ENCODE data around the gene RTN4IP1. TPM values are rescaled to one million over a fixed set of nuclear protein-coding genes. Genes with fewer than 3 reads are reported as not detected.

Gene RTN4IP1
- total RNA-seq, 1 experiment from 2014 or later: 12.5 TPM

DNA sequence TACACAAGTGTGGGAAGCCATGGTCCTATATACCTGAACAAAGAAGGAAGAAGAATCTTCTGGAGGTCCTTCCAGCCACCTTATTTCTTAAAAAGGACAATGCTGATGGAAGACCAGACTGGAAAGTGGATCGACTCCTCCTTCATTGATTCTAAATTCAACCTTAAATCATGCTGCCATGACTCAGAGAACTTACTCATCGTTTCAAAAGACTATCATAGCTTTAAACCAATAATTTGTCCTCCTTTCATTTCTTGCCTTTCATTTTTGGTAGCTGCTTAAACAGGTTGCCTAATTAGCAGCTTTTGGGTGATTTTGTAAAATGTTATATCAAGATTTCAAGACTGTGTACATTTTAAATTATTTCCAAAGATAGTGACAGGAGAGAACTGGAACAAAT is 60.8 kb downstream of the RTN4IP1 start:
- Mint-ChIP-seq H3K36me3 (ENCODE audit: insufficient read depth in 1 of 3, low read depth in 3 of 3) (peaks cover 0 to 12% (median 11%) of the 10 kb centered on the region in 3 experiments; a peak in 5 of 7 replicates), H3K27ac (no peak overlapping the region; a peak in 1 of 7 replicates), H3K4me1 (peaks cover 12 to 14% of the 10 kb centered on the region in 2 experiments), H3K4me3 (no peak overlapping the region), H3K27me3 (ENCODE audit: low read depth) (no peaks in the 10 kb centered on the region), H3K9me3 (no peaks in the 10 kb centered on the region; a peak in 1 of 5 replicates)
- TF ChIP-seq, protein P1, sequence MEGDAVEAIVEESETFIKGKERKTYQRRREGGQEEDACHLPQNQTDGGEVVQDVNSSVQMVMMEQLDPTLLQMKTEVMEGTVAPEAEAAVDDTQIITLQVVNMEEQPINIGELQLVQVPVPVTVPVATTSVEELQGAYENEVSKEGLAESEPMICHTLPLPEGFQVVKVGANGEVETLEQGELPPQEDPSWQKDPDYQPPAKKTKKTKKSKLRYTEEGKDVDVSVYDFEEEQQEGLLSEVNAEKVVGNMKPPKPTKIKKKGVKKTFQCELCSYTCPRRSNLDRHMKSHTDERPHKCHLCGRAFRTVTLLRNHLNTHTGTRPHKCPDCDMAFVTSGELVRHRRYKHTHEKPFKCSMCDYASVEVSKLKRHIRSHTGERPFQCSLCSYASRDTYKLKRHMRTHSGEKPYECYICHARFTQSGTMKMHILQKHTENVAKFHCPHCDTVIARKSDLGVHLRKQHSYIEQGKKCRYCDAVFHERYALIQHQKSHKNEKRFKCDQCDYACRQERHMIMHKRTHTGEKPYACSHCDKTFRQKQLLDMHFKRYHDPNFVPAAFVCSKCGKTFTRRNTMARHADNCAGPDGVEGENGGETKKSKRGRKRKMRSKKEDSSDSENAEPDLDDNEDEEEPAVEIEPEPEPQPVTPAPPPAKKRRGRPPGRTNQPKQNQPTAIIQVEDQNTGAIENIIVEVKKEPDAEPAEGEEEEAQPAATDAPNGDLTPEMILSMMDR (conservative IDR thresholded peaks at IDR 0.05): no peak
- no peak for DNase-seq
- Histone ChIP-seq H3K9ac (ENCODE audit: extremely low read depth, insufficient read length, low read length) (no peak overlapping the region), H3K18ac (ENCODE audit: insufficient read length, low read depth, low read length) (no peak overlapping the region), H3K9me3 (ENCODE audit: control insufficient read depth, low read depth, low read length) (no peaks in the 10 kb centered on the region), H2AK5ac (ENCODE audit: insufficient read length, low read length) (no peak overlapping the region), H3K4ac (ENCODE audit: low read depth, low read length) (no peak overlapping the region), H3K27me3 (ENCODE audit: insufficient read depth, low read length) (no peaks in the 10 kb centered on the region), H4K20me1 (ENCODE audit: control insufficient read depth, insufficient read depth, insufficient read length) (no peaks in the 10 kb centered on the region), H3K14ac (ENCODE audit: insufficient read depth, low read length) (no peak overlapping the region), H2BK12ac (ENCODE audit: insufficient read length, low read depth, low read length) (no peak overlapping the region), H3K4me1 (ENCODE audit: insufficient read depth, low read length) (peaks cover 3% of the 10 kb centered on the region; the same call in 1 of the 2 replicates), H4K91ac (ENCODE audit: insufficient read length, low read depth, low read length) (no peak overlapping the region), H3K23me2 (ENCODE audit: insufficient read length, low read depth, low read length, poor library complexity, severe bottlenecking) (no peaks in the 10 kb centered on the region), H2AFZ (ENCODE audit: low read length) (no peak overlapping the region), H3K56ac (ENCODE audit: insufficient read length, low read depth, low read length) (no peak overlapping the region), H3K23ac (ENCODE audit: insufficient read length, low read depth, low read length) (no peak overlapping the region), H3K4me2 (ENCODE audit: insufficient read depth, insufficient read length, low read length) (no peak overlapping the region), H4K8ac (replicated peaks; ENCODE audit: insufficient read length, low read depth, low read length) (no peak overlapping the region), H2BK120ac (ENCODE audit: low read depth, low read length, poor library complexity, severe bottlenecking) (no peak overlapping the region), H3K79me2 (ENCODE audit: insufficient read depth, low read length) (no peaks in the 10 kb centered on the region), H3T11ph (ENCODE audit: low read length) (no peak overlapping the region), H3K79me1 (ENCODE audit: insufficient read depth, low read depth, low read length, poor library complexity, severe bottlenecking) (no peaks in the 10 kb centered on the region), H3K27ac (ENCODE audit: insufficient read length, low read depth, low read length) (no peak overlapping the region), H4K5ac (ENCODE audit: insufficient read length, low read depth, low read length) (no peak overlapping the region), H2BK15ac (ENCODE audit: low read depth, low read length) (no peak overlapping the region), H2BK20ac (ENCODE audit: low read depth, low read length, poor library complexity, severe bottlenecking) (no peak overlapping the region), H2BK5ac (ENCODE audit: insufficient read length, low read length) (no peak overlapping the region)
- no CpG with 5 or more reads among the region's 2 CpGs for WGBS (ENCODE audit: extremely low coverage, insufficient read length, low lambda C conversion rate)

Measured in H9 (cell line).